K562 (cell line): Measurements from ENCODE around the gene APLNR. TPM values are rescaled to one million over a fixed set of nuclear protein-coding genes. Genes with fewer than 3 reads are reported as not detected.

Experiments used
- ATAC-seq: fragments of 200-7000 bp; cut with Tn5 transposase; 3 replicates; pipeline ENCODE4 v1.9.1; 2020; ENCODE audit warnings: moderate library complexity
- BruUV-seq: library from RNA; stranded (reverse); fragments of 400-500 nt; replicated peaks from 2 replicates; lab custom pipeline; 2021; lab: Mats Ljungman, UMichigan
- CTCF ChIA-PET: fragments of 300-600 bp; formaldehyde crosslinking; extraction: SDS; loops from one replicate; lab custom pipeline; 2021; ENCODE audit warnings: low intra/inter-chr PET ratio; lab: Yijun Ruan, JAX
- POLR2A ChIA-PET: fragments of 300-600, 350-650 bp; sonication (Branson Sonifier 250); formaldehyde crosslinking; extraction: SDS; loops from one replicate; lab custom pipeline; 2021; ENCODE audit warnings: antibody characterized with exemption, inconsistent platforms; lab: Yijun Ruan, JAX
- DNase-seq, 4 experiments: peaks; one replicate each; pipeline versions ENCODE4 v3.0.0 to v3.0.0-alpha.2; 2011 to 2018; ENCODE audit warnings: low spot score in 3 of 4, mixed read lengths in 3 of 4; ENCODE audit errors: extremely low read depth in 1 of 4
- FAIRE-seq: peaks from 2 replicates; lab custom pipeline; 2011; peaks lifted over from hg19 to GRCh38; lab: Jason Lieb, UNC
- H2AFZ ChIP-seq: 2 replicates; pipeline ENCODE4 v1.6.0; 2011; ENCODE audit warnings: low read depth, low read length, control low read depth, inconsistent platforms
- H3K27ac ChIP-seq: fragments of 200-600 bp; 3 replicates; pipeline ENCODE4 v1.8.0; 2011; ENCODE audit warnings: low read depth, mild to moderate bottlenecking, control low read depth, inconsistent platforms, low read length, moderate library complexity, mixed read lengths; ENCODE audit errors: extremely low read depth
- H3K27me3 ChIP-seq, 2 experiments: fragments of 300-600 bp in 1 of 2; 2 replicates in 1 of 2; 3 replicates in 1 of 2; pipeline versions ENCODE4 v1.6.0 to v1.8.0; 2011; ENCODE audit warnings: inconsistent platforms in 2 of 2, low read length in 2 of 2, mild to moderate bottlenecking in 1 of 2, mixed read lengths in 1 of 2, moderate library complexity in 1 of 2; ENCODE audit not compliant: control insufficient read depth in 2 of 2, insufficient read depth in 2 of 2
- H3K36me3 ChIP-seq: fragments of 300-600 bp; 3 replicates; pipeline ENCODE4 v1.8.0; 2011; ENCODE audit warnings: mild to moderate bottlenecking, low read length, inconsistent platforms; ENCODE audit not compliant: control insufficient read depth, insufficient read depth
- H3K4me1 ChIP-seq, 2 experiments: fragments of 200-600 bp in 1 of 2; replicated peaks in 1 of 2; 2 replicates in 1 of 2; 3 replicates in 1 of 2; pipeline versions ENCODE4 v1.5.1 to v1.8.0; 2011; ENCODE audit warnings: inconsistent platforms in 2 of 2, low read length in 2 of 2, mild to moderate bottlenecking in 1 of 2, mixed read lengths in 1 of 2, moderate library complexity in 1 of 2; ENCODE audit not compliant: control insufficient read depth in 2 of 2, insufficient read depth in 2 of 2
- H3K4me2 ChIP-seq: 2 replicates; pipeline ENCODE4 v1.6.1; 2011; ENCODE audit warnings: low read length, control low read depth, inconsistent platforms, mixed read lengths; ENCODE audit not compliant: insufficient read depth
- H3K4me3 ChIP-seq: fragments of 200-600 bp; sonication (generic), shearing (Covaris generic); 2 replicates; pipeline ENCODE4 v1.5.1; 2016; ENCODE audit warnings: control low read depth, inconsistent platforms
- H3K79me2 ChIP-seq: fragments of 200-600 bp; 3 replicates; pipeline ENCODE4 v1.8.0; 2011; ENCODE audit warnings: low read length, inconsistent platforms; ENCODE audit not compliant: control insufficient read depth, insufficient read depth
- H3K9ac ChIP-seq, 2 experiments: 2 replicates each; pipeline versions ENCODE4 v1.6.0 to v1.6.1; 2011; ENCODE audit warnings: low read depth in 2 of 2, low read length in 2 of 2, control low read depth in 1 of 2, inconsistent platforms in 1 of 2, mild to moderate bottlenecking in 1 of 2, mixed read lengths in 1 of 2; ENCODE audit not compliant: insufficient read depth in 1 of 2
- H3K9me1 ChIP-seq: one replicate; pipeline ENCODE4 v1.6.0; 2011; ENCODE audit warnings: inconsistent platforms, mild to moderate bottlenecking, low read length, moderate library complexity; ENCODE audit not compliant: control insufficient read depth, insufficient read depth
- H3K9me3 ChIP-seq: replicated peaks from 2 replicates; pipeline ENCODE4 v1.5.1; 2011; ENCODE audit warnings: low read depth, low read length, inconsistent platforms; ENCODE audit not compliant: control insufficient read depth, insufficient read depth
- H4K20me1 ChIP-seq: replicated peaks from 2 replicates; pipeline ENCODE4 v1.6.1; 2011; ENCODE audit warnings: low read length, inconsistent platforms, mixed read lengths; ENCODE audit not compliant: control insufficient read depth, insufficient read depth
- CHD2 ChIP-seq: IDR thresholded peaks from 2 replicates; pipeline ENCODE4 v1.6.1; 2011; ENCODE audit warnings: low read depth, low read length
- CREB5 ChIP-seq: fragments of 250-450 bp; sonication (Bioruptor Pico); IDR thresholded peaks from 2 replicates; pipeline ENCODE4 v1.5.0; 2020; ENCODE audit warnings: mild to moderate bottlenecking
- EHMT2 ChIP-seq: fragments of 450-650 bp; IDR thresholded peaks from 2 replicates; pipeline ENCODE4 v1.6.1; 2018; ENCODE audit warnings: antibody characterized with exemption
- NFRKB ChIP-seq: fragments of 450-650 bp; IDR thresholded peaks from 2 replicates; pipeline ENCODE4 v1.6.1; 2016; ENCODE audit warnings: low read depth
- POLR2AphosphoS2 ChIP-seq: IDR thresholded peaks from 2 replicates; pipeline ENCODE4 v1.6.1; 2012; ENCODE audit warnings: low read length, improper control_type of control experiment
- RBM14 ChIP-seq: fragments of 200-400 bp; formaldehyde crosslinking; IDR thresholded peaks from 2 replicates; pipeline ENCODE4 v1.6.1; 2018; ENCODE audit warnings: low read depth, mild to moderate bottlenecking, low read length, moderate library complexity, borderline replicate concordance; ENCODE audit not compliant: insufficient read depth
- ZBTB40 ChIP-seq, 2 experiments: fragments of 450-650 bp in 1 of 2; sonication (generic) in 1 of 2; formaldehyde crosslinking in 1 of 2; IDR thresholded peaks; 2 replicates each; pipeline versions ENCODE4 v1.7.1 to v1.9.0; 2016 to 2022; ENCODE audit warnings: inconsistent platforms in 1 of 2, mild to moderate bottlenecking in 1 of 2, missing genetic modification reagents in 1 of 2
- ZNF274 ChIP-seq: IDR thresholded peaks from 2 replicates; pipeline ENCODE4 v1.6.1; 2011; ENCODE audit warnings: low read depth, mild to moderate bottlenecking, low read length, moderate library complexity, borderline replicate concordance
- WGBS: fragments of 100-300 bp; shearing (Covaris generic); methylation state at CpG from one replicate; pipeline ENCODE4 v1.1.6; 2016; ENCODE audit warnings: low coverage, mixed read lengths; ENCODE audit not compliant: insufficient coverage; ENCODE audit errors: missing lambda C conversion rate; 5-methylcytosine and 5-hydroxymethylcytosine counted together
- in situ Hi-C: fragments of 300-500 bp; cut with MboI; formaldehyde crosslinking; loops from 4 replicates; pipeline ENCODE4 v1.15.0; 2018; ENCODE audit warnings: inconsistent platforms, mixed read lengths
- intact Hi-C: fragments of 100-400 bp; cut with micrococcal nuclease; formaldehyde crosslinking; loops from 2 replicates; pipeline ENCODE4 v1.14.2; 2022
- polyA plus RNA-seq, 8 experiments: library from polyadenylated mRNA; depleted of rRNA in 4 of 8; stranded (reverse) in 5 of 8; unstranded in 3 of 8; fragments of >200 nt; fragmentation: Nextera tagmentation in 2 of 8; fragmentation: Illumina TruSeq in 1 of 8; extraction: Ambion mirVana in 2 of 8; extraction: Trizol in 1 of 8; gene quantifications; 2 replicates each; pipeline versions ENCODE4 v1.2.1 to v1.2.3, GENCODE V29; 2011 to 2014; ENCODE audit warnings: inconsistent platforms in 1 of 8, missing spikeins in 1 of 8
- total RNA-seq, 7 experiments: library from RNA; depleted of rRNA in 6 of 7; stranded (reverse); fragments of >200 nt in 6 of 7; fragmentation: Illumina TruSeq in 2 of 7; extraction: Trizol in 2 of 7; gene quantifications; 2 replicates each; pipeline versions ENCODE4 v1.2.1 to v1.2.3, GENCODE V29; 2011 to 2021; ENCODE audit warnings: low replicate concordance in 1 of 7

The APLNR gene
- total and polyA plus RNA-seq, 9 of the 15 experiments (the other 6 are each of a cell fraction or from before 2014, with no cell fraction given) = 0.15 to 2.0 (median 0.65) TPM

GRCh38 chr11:57191311-57192219 is 45.5 kb downstream of the APLNR start (continued):
- TF ChIP-seq RBM14 (no peak), CREB5 (CRISPR knock-in tag) (no peak), NFRKB (no peak)

- DNase-seq (no peak), ATAC-seq (no peak), FAIRE-seq (no peak)
- Histone ChIP-seq H3K9me1 (no peaks in the 10 kb centered on the region), H3K27ac (no peak overlapping the region), H4K20me1 (no peaks in the 10 kb centered on the region), H3K4me3 (no peak overlapping the region), H3K79me2 (no peaks in the 10 kb centered on the region), H3K4me1 (no peaks in the 10 kb centered on the region), H2AFZ (no peak overlapping the region), H3K9me3 (no peaks in the 10 kb centered on the region), H3K9ac (no peak overlapping the region), H3K4me2 (no peak overlapping the region), H3K27me3 (peaks cover 3 to 5% of the 10 kb centered on the region in 2 experiments; a peak in 2 of 5 replicates), H3K36me3 (no peaks in the 10 kb centered on the region)
- in situ Hi-C loops = no loop called here
- 4% methylated on average over 4 of the region's 4 CpGs for WGBS
- intact Hi-C loops = loop anchor here (5.0 kb wide), 1 partner anchor 57 kb away; no protein-coding TSS in a partner anchor
- ChIA-PET CTCF (no interaction called here), POLR2A (no interaction called here)
- no TSS peak for BruUV-seq
- no peak for TF ChIP-seq EHMT2
- 0 out of 2 replicates have a peak, but pooled peaks have one; percentile 36 for TF ChIP-seq ZBTB40 (IDR thresholded peaks at IDR 0.05)
- TF ChIP-seq ZBTB40 (CRISPR knock-in tag; IDR thresholded peaks at IDR 0.05) = no peak
- TF ChIP-seq CHD2 = no peak
- TF ChIP-seq POLR2AphosphoS2 = no peak
- no peak for TF ChIP-seq ZNF274
Observed at GRCh38 chr11:57190548-57190947, 46.5 kb downstream of the APLNR start.
